Transverse colon (tissue), 4 donors: Measurements from ENCODE around the gene BLOC1S6.

Source experiments
- POLR2A ChIP-seq: fragments of 450-650 bp; IDR thresholded peaks from one replicate; pipeline ENCODE4 v1.6.1; 2016; ENCODE audit warnings: antibody characterized with exemption, mild to moderate bottlenecking, moderate library complexity
- POLR2AphosphoS5 ChIP-seq, 3 donors: sonication (generic); formaldehyde crosslinking; IDR thresholded peaks; one replicate each; pipeline ENCODE4 v1.6.1; 2016; ENCODE audit warnings: antibody characterized with exemption in 3 of 3
- TF ChIP-seq, protein P1 (sequence below), 5 experiments: fragments of 200-600 bp in 3 of 5; fragments of 450-650 bp in 2 of 5; sonication (generic) in 3 of 5; IDR thresholded peaks; 1 replicate in 2 of 5; 2 replicates in 3 of 5; pipeline ENCODE4 v1.5.1; 2016 to 2017; ENCODE audit warnings: antibody characterized with exemption in 5 of 5, inconsistent platforms in 3 of 5, mild to moderate bottlenecking in 2 of 5, moderate library complexity in 1 of 5

GRCh38 chr15:45606841-45607240, 19.7 kb downstream of the BLOC1S6 start:
- TF ChIP-seq, protein P1, sequence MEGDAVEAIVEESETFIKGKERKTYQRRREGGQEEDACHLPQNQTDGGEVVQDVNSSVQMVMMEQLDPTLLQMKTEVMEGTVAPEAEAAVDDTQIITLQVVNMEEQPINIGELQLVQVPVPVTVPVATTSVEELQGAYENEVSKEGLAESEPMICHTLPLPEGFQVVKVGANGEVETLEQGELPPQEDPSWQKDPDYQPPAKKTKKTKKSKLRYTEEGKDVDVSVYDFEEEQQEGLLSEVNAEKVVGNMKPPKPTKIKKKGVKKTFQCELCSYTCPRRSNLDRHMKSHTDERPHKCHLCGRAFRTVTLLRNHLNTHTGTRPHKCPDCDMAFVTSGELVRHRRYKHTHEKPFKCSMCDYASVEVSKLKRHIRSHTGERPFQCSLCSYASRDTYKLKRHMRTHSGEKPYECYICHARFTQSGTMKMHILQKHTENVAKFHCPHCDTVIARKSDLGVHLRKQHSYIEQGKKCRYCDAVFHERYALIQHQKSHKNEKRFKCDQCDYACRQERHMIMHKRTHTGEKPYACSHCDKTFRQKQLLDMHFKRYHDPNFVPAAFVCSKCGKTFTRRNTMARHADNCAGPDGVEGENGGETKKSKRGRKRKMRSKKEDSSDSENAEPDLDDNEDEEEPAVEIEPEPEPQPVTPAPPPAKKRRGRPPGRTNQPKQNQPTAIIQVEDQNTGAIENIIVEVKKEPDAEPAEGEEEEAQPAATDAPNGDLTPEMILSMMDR (IDR thresholded peaks at IDR 0.05) = no peak
- TF ChIP-seq POLR2A = no peak
- TF ChIP-seq POLR2AphosphoS5 (IDR thresholded peaks at IDR 0.05) = no peak
